Left colon (tissue), 2 donors: ENCODE data around the gene HDAC9. TPM values are rescaled to one million over a fixed set of nuclear protein-coding genes. Genes with fewer than 3 reads are reported as not detected.
A peak's percentile ranks its signal among the peaks of the same experiment; 100 is the strongest.

ENCODE experiments used
- ATAC-seq: fragments of 200-7000 bp; cut with Tn5 transposase; one replicate; pipeline ENCODE4 v1.9.1; 2020; ENCODE audit warnings: mild to moderate bottlenecking, moderate library complexity
- DNase-seq, 2 donors: peaks; one replicate each; pipeline ENCODE4 v3.0.0-alpha.2; 2020
- intact Hi-C, 2 donors: fragments of 100-400 bp; cut with DNase I in 1 of 2; cut with micrococcal nuclease in 1 of 2; formaldehyde crosslinking; loops; one replicate each; pipeline versions ENCODE4 v1.11.2 to v1.14.0; 2022; cut with DNase I, micrococcal nuclease
- total RNA-seq, 2 donors: library from RNA; stranded (reverse); fragmentation: NEBNext Ultra II Directional; extraction: Animal tissue kit (Norgen Biotek cat#: 25700); gene quantifications; one replicate each; pipeline ENCODE4 v1.2.1, GENCODE V29; 2021
- donor health status: DM: no; HTN: no; CAD: no.
- donor health status: DM: yes; HTN: yes; CAD: no.

Gene HDAC9
- total RNA-seq, 2 donors from 2014 or later: 12.3 to 21.7 TPM

DNA sequence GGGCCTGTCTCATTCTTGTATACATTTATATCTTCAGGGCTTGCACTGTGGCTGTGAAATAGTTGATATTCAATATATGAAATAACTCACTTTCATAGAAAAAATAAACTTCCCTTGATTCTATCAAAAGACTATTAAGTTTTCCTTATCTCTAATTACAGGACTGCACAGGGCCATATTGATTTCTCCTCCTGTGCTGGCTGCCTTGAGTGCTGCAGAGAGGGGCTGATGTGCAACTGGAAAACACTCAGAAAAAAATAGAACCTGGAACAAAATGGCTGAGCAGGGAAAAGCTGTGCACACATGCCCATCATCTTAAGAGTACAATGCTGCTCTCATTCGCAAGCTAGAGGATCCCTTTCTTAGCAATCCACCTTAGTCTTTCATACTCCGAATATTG is 5.9 kb upstream of the HDAC9 start:
- ATAC-seq (no peak), DNase-seq (no peak)
- intact Hi-C loops: no loop called here

DNA sequence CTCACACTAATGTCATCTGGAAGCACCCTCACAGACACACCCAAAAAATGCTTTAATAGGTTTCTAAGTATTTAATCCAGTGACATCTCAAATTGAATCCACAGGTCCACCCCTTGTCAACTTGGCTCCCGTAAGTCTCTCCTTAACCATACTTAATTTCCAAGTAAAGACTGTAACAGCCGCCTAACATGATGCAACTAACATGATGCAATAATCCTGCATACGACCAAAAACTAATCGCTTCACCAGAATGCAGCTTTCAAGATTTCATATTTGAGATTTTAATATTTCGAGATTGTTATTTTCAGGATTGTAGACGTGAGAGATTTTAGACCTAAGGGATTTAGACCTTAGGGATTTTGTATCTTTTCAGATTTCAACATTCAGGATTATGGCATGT is 3.7 kb upstream of the HDAC9 start:
- DNase-seq (no peak), ATAC-seq (no peak)
- intact Hi-C loops: no loop called here

DNA sequence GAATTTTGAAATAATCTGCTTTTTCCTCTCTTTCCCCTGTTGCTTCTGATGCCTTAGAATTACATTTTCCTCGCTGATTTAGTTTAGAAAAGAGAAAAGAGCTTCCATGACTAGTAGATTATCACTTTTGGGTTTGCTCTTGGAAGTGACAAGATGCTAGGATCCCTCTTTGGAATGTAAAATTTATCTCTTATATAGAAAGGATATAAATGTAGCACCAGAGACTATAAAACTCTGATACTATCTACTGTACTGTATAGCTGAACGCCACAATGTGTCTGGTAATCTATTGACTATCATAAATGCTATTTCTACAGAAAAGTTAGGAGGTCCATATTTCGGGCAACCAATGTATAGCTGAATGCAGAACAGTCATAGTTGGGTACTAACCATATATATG is 1.1 kb upstream of the HDAC9 start:
- ATAC-seq (no peak), DNase-seq (no peak)
- intact Hi-C loops: no loop called here

DNA sequence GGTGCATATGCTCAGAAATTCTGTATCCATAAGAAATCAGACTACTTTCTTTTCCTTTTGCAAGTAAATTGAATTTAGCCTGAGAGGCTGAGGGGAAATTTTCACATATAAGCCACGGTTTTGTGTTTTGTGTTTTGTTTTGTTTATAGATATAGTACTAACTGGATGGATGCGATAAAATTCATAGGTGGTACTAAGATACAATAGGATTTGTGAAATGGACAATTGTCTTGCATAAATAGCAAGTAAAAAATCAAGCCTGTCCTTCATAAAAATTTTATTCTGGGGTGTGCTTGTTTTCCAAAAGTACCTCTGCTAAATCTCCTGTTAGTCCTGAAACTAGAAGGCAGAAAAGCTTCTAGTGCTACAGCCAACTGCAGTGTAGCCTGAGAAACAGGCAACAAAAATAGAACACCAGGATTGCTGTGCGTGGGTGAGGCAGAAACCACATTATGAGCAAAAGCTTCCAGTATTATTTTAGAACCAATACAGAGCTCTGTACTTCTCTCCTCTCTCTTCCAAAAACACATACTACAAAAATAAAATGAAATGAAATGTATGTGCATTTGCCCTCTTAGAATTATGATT is 634 bp upstream of the HDAC9 start:
- no peak for ATAC-seq
- no peak for DNase-seq
- intact Hi-C loops: no loop called here

DNA sequence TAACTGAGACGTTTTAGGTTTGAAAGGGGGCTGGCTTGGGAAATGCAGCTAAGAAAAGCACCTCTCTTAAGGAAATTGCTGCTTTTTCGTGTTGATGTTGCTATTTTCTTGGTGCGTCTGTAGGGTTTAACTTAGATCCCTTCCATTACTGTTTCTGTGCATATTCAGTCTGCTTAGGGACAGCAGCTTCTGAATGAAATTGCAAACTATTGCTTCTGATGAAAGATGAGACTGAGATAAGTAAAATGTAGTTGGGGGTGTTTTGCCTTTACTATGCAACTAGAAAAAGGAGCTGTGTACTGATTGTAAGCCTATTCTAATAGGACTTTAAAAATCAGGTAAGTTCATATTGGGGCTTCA is 772 bp downstream of the HDAC9 start:
- ATAC-seq: no peak
- intact Hi-C loops: no loop called here

DNA sequence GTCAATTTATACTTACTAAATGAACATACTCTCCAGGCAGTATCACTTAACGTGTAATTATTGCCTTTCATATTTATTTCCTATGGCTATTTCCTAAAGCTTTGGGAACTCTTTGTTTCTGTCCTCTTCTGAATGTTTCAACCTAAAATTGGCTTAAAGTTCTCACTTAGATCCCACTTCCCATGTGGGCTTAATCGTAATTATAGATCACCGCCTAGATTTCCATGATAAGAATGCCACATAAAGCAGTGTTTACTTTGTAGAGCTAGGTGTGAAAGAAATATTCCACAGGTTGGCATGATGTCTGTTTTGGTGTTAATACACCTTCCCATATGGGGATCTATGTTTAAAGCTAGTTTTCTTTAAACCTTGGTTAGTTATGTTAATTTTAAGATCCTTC is 1.5 kb downstream of the HDAC9 start:
- ATAC-seq (no peak), DNase-seq (no peak)
- intact Hi-C loops: no loop called here

More for the DNA sequence above, 772 bp downstream of the HDAC9 start:
- DNase-seq: no peak

DNA sequence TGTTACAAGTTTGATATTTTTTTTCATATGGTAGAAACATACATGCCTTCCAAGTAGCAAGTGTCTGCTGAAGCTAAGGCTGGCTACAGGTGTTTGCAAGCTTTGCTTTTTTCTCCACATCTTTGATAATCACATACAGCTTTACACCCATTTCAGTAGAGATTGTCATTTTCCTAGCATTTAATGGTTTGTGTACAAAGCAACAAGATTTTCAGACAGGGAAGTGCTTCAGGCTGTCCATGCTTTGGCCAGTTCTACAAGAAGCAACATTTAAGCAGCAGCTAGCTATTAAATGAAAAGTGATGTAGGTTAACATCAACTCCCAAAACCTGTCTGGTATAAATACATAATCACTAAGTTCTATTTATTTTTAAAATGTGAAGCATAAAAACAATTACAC is 2.3 kb downstream of the HDAC9 start:
- DNase-seq (no peak), ATAC-seq (no peak)
- intact Hi-C loops: no loop called here

DNA sequence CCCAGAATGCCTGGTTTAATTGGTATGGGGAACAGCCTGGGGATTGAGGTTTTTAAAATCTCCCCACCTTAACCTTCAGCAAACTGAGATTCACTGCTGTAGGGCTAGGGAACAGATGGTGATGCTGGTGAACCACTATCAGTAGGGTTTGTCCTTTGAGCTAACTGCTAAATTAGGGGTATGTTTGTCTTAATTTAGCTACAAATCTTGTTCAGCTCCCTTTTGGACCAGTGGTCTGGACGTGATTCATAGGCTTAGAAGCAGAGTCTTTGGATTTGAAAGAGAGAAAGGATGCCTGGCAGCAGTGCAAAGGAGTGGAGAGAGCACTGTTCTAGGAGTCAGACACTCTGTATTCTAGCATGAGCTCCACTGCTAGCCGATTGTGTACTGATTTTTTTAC is 2.8 kb downstream of the HDAC9 start:
- DNase-seq (no peak), ATAC-seq (no peak)
- intact Hi-C loops: no loop called here

DNA sequence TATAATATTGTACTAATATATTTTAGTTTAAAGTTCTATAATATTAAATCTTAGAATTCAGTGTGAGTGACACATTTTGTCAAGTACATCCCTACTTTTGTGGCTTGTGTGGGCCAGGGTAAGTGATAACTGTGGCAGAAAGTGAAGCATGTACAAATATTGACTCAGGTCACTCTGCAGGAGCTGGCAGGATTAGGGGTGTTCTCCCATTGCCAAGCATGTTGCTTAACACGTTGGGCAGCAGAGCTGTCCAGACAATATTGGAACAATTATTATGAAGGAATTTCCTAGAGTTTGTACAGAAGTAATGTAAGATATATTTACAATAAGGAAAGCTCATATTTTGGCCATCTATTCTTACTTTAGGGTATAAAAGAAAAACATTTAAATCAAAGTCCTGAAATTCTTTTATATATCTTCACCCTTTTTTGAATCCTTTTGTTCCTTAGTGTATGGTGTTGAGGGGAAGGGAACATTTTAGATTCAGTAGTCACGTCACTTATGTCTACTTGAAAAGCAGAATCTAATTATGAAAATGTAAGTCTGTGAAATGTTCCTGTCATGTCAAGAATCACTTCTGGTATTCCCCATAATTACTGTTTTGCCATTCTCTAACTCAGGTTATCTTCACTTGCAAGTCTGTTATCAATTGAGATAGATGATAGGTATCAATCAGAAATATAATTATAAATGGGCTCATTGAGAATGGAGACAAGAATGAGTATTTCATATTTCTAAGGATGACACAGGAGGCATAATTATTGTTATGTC is 4.0 kb downstream of the HDAC9 start:
- intact Hi-C loops: no loop called here
- ATAC-seq: no peak

DNA sequence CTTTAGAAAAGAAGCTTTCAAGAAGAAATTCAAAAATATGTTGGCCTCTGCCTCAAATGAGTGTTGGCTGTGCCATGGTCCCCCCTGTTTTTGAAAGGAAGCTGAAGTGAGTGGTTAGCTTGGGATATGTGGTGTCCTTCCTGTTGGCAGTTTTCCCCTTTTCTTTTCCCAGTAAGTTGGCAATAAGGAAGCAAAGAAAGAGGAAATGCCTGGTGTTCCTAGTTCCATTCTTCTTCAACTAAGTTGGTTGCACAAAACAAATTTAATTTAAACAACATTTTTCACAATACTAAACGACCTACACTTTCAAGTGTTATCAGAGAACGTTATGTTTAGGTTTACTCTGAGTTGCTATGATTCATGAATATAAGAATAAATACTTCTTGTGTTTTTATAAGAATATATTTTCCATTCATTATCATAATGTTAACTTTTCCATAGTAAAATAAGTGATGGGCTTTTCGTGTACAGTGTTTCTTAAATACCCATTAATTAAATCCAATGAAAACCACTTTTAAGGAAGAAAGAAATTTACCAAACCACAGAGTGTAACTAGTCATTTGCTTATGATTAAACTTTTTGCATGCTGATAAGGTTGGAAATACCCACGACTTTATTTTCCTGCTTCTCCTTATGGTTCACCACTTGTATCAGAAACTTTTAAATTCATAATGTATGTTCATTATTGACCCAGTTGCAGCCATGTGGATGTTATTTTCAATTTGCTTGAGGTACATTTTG is 7.7 kb downstream of the HDAC9 start:
- ATAC-seq (peak; percentile 48), DNase-seq (no peak)
- intact Hi-C loops: no loop called here

More for the DNA sequence above, 4.0 kb downstream of the HDAC9 start:
- DNase-seq: no peak

DNA sequence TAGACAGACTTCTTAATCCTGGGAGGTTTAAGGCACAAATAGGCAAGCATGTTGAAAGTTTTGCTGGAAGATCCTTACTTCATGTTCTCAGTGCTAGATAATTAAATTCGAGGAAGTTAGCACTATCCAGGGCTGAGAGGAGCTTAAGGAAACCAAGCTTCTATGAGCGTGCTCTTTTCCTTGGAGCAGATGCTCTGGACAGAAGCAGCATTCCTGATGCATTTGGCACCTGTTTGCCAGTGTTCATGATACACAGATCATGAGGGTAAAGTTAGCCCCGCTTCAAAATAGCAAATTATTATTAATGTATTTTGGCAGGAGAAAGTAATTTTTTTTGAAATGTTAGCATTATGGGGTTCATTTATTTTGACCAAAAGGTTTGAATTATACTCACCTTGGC is 9.4 kb downstream of the HDAC9 start:
- no peak for DNase-seq
- intact Hi-C loops: no loop called here
- ATAC-seq: no peak

DNA sequence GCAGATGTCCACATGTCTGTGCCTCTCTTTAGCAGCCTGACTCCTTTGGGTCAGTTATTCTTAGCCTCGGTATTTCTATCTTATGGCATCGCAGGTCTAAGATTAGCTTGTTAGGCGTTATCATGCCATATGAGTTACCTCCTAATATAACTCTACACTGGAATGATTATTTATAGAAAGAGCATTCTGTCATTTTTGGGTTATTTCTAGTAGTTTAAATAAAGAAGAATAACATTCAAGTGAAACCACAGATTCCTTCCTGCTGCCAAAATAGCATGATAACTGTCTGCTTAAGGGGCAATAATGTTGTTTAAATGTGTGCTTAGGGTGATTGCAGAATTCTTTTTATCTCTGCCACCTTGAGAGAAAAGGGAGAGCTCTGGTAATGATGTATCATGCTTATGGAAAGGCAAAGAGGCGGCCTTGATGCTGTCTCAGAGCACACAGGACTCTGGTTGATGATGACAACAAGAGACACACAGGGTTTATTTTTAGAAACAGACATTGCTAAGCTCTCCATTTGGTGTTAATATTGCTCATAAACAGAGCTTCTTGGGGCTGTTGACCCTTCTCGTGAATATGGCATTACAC is 10.4 kb downstream of the HDAC9 start:
- intact Hi-C loops: no loop called here
- ATAC-seq: no peak

DNA sequence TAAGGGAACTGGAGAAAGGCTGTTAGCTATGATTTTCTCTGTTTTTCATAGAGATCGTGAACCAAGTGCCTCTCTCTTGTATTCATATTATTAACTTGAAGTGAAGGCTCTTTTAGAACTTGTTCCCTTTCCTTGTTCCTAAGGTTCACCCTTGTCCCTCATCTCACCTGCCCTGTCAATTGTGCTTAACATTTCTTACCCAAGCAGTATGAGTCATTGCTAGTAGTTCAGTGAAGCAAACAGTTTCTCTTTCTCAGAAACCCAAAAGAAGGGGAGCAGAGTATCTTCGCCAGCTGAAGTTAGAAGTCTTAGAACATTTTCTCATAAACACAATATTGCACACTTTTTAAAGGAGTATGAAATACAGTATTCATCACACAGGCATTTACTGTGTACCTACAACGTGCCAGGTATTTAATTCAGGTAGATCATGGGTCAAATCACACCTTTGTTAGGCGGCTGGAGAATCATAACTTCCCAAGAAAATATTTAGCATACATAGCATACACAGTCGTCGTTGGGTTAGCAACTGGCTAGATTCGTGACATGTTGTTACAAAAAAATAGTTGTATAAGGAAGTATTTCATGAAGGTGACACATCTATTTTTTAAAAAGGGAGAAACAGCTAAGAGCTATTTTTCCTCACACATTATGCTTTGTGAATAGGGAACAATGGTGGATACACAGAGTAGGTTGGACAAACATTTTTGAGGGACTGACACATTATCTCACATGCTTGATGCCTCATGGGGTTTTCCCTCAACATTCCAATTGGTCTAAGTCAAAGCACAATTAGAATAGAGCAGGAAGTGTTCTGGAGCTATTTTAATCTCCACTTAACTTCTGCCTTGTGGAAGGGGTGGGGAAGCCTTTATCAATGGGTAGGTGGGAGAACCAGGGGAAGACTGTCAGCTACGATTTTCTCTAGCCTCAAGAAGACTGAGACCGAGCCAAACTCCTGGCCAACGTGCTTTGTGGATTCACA is 13.2 kb downstream of the HDAC9 start:
- ATAC-seq (peak; percentile 93), DNase-seq (peak in 1 of 2 donors; percentile 41)
- intact Hi-C loops: no loop called here

More for the DNA sequence above, 10.4 kb downstream of the HDAC9 start:
- DNase-seq: no peak

DNA sequence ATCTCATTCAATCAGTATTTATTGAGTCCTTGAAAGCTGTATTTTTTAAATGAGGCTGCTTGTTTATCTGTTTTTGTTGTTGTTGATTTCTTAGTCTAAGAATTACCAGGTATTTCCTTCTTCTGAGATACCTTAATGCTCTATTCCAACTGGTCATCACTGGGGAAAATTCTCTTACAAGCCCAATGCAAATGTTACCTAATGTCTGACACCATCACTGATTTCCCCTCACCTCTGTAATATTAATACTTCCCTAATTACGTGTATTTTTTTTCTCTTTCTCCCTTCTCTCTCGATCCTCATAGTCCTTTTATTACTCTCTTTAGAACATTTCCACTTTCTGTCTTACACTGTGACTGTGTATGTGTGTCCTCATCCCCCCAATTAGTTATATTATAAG is 13.9 kb downstream of the HDAC9 start:
- DNase-seq (no peak), ATAC-seq (no peak)
- intact Hi-C loops: no loop called here

DNA sequence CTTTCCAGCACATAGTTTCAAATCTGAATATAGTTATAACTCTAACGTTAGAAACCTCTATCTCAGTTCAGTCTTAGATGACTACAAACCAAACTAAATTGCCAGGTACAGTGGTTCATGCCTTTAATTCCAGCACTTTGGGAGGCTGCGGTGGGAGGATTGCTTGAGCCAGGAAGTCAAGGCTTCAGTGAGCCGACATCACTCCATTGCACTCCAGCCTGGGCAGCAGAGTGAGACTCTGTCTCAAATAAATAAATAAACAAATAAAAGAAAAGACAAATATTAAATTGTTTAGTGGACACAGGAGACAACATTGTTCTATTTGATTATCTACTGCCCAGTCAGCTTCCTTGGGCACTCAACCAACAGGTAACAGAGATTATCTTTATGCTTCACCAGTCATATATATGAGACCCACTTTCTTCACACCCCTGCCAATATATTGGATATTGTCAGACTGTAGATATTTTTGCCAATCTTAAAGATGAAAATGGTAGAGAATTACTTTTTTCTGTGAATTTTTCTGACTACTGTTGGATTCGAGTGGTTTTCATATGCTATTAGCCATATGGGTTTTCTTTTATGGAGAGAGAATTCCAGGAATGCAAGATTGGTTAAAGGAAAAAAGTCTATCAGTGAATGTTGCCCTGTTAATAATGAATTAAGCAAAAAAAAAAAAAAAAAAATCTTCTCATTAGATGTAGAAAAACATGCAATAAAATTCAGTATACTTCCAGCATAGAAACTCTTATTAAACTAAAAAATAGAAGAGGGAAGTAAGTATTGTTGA is 16.0 kb downstream of the HDAC9 start:
- no peak for ATAC-seq
- DNase-seq: no peak
- intact Hi-C loops: no loop called here

DNA sequence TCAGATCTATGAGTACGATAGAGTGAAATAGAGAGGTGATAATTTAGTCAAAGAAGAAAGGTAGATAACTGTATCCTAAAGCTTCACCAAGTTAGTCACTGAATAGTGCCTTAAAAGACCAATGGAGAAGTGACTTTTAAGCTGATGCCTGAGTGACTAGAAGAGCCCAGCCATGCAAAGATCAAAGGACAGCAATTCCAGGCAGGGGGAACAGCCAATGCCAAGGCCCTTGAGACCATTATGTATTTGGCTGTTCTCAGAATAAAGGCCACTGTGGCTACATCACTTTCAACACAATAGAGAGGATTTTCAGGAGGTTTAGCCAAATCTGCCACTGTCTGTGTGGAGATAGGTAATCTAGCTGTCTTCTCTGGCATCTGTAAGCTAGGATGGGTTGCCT is 17.8 kb downstream of the HDAC9 start:
- no peak for ATAC-seq

DNA sequence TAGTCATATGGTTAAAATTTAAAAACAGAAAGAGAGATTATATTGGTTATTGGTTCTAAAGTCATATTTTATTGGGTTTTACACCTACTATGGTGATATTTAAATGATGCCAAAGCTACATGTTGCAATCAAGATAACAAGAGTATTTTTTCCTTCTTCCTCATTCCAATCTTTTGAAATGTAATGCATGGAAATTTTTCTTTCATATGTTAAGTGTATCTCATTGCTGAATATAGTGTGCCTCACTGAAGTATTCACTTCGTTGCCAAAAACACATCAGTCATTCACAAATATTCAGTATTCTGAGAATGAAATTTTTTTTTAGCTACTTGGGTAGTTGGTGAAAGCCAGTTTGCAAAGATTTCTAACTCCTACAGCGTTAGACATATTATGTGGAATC is 19.5 kb downstream of the HDAC9 start:
- no peak for DNase-seq
- intact Hi-C loops: no loop called here
- ATAC-seq: peak; percentile 86

More for the DNA sequence above, 17.8 kb downstream of the HDAC9 start:
- intact Hi-C loops: no loop called here
- DNase-seq: no peak

DNA sequence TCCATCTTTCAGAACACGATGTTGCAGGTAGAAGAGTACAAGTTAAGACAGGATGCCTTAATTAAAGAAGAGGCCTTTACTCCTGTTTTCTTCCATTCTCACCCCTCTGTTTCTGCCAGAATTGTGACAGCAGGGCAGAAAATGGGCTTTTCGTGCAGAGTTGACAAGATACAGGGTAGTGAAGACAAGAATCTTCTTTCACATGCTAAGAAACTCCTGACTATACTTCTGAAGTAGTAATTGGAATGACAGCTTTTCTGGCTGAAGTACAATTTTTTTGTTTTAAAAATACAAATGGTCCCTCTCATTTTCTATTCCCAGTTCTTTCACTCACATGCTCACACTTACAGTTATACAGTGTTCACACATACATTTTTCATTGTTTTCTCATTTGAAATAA is 22.1 kb downstream of the HDAC9 start:
- ATAC-seq (no peak), DNase-seq (no peak)
- intact Hi-C loops: no loop called here
